Suppressor macrophage treated with lipopolysaccharide for 1 hour (primary cell): ENCODE measurements around the gene TXNL4A.
A peak's percentile ranks its signal among the peaks of the same experiment; 100 is the strongest.

ENCODE experiments used
- DNase-seq, 3 donors: peaks; one replicate each; pipeline ENCODE4 v3.0.0-alpha.2; 2020 to 2022

Gene TXNL4A

DNA sequence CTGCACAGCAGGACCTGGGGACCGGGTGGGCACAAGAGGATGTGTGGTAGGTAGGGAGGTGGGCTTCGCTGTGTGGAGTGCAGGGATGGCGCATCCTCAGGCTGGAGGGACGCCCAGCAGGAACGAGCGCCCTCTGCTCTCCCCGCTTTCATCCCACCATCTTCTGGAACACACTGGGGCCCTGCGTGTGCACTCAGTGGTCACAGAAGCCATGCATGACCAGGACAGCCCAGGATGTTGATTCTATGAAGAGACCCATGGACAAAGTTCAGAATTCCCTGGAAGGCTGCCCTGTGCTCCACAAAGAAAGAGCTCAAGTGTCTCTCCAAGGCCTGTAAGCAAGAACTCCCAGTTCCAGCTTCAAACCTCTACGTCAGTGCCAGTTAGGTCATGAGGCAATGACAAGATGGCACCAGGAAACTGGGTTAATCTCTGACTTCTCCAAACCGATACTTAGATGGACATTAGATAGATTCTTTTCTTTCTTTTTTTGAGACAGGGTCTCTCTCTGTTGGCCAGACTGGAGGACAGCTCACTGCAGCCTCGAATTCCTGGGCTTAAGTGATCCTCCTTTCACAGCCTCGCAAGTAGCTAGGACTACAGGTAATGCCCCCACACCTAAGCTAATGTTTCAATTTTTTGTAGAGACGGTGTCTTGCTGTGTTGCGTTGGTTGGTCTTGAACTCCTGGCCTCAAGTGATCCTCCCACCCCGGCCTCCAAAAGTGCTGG lies 40.3 kb downstream of the TXNL4A start:
- DNase-seq = no peak

DNA sequence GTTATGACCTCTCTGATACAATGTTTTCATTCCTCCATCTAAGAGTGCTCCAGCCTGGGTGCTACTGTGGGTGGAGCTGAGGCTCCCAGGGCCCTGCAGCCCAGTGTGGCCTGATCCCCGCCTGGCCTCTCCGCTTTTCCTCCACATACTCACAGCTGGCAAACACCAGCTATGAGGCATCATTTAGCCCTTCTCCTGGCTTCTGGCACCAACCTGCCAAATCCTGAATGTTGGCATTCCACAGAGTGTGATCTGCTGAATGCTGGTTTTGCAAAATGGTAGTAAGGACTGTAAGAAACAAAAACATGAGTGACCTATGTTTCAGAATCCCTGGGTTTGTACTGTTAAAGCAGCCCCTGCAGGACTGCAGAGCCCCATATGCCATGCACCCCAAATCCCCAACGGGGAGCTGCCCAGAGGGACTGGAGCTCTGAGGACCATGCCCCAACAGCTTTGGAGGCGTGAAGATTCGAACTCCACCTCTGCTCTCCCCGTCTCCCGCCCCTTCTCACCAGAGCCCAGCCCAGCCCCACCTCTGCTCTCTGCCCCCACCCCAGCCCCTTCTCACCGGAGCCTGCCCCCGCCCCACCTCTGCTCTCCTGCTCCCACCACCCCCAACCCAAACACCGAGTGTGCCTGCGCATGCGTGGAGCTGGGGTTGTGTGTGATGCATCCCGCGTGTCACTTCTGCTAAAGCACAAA lies 41.2 kb downstream of the TXNL4A start:
- no peak for DNase-seq

DNA sequence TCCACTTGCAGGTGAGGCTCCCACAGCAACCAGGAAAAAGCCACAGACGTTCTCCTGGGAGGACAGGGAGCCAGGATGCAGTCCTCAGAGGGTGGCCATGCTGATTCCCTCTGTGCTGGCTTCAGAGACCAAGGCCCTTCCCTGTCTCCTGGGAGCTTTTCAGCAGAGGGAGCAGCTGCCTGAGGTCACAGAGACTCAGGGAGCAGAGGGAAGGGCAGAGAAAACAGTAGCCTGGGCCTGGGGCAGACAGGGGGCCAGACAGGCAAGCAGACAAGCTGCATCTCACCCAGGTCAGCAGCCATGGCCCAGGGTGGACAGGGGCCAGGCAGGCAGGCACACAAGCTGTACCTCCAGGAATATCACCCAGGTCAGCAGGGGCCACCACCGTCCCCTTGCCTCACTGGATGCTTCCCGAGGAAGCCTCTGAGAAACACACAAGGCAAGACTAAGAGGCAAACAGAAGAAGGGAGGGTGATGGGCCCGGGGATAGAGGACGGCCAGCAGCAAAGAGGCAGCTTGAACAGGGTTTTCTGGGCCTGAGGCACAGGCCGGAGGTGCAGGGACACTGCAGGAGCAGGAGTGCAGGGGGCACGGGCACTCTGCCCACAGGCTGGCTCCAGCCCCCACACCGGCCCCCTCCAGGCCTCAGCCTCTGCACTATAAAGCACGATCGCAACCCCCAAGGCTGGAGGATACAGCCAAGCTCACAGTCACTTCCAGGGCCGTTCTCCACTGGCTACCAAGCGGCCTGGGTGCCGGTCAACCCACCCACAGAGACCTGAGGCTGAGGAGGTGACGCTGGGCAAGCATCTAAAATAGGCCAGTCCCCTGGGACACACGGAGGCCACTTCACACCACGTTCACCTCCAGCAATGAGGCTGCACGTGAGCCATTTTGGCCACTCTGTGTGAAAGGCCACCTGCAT lies 43.0 kb downstream of the TXNL4A start:
- no peak for DNase-seq

DNA sequence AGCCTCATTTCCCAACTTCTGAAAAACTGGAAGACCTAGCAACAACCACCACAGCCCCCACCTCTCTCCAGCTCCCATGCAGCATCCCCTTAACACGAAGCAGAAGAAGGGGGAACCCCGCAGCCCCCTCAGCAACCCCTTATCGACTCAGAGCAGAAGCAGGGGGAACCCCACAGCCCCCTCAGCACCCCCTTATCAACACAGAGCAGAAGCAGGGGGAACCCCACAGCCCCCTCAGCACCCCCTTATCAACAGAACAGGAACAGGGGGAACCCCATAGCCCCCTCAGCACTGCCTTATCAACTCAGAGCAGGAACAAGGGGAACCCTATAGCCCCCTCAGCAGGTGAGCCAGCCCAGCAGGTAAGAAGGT lies 43.6 kb downstream of the TXNL4A start:
- no peak for DNase-seq

GRCh38 chr18:79944126-79944731 lies 44.1 kb downstream of the TXNL4A start:
- DNase-seq = peak; percentile 34 to 62 (median 47)

DNA sequence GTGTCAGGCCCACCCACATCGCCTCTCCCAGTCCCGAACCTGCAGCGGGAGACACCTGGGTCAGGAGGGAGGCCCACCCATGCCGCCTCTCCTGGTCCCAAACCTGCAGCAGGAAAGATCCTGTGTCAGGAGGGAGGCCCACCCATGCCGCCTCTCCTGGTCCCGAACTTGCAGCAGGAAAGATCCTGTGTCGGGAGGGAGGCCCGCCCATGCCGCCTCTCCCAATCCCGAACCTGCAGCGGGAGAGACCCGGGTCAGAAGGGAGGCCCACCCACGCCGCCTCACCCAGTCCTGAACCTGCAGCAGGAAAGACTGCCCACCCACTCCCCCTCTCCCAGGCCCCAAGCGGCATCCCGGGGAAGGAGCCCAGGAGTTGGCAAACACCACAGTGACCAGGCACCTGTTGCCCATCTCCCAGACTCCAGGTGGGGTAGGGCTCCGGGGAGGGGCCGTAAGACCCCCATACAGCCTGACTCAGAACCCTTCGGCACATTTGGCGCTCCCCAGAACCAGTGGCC lies 44.7 kb downstream of the TXNL4A start:
- no peak for DNase-seq

DNA sequence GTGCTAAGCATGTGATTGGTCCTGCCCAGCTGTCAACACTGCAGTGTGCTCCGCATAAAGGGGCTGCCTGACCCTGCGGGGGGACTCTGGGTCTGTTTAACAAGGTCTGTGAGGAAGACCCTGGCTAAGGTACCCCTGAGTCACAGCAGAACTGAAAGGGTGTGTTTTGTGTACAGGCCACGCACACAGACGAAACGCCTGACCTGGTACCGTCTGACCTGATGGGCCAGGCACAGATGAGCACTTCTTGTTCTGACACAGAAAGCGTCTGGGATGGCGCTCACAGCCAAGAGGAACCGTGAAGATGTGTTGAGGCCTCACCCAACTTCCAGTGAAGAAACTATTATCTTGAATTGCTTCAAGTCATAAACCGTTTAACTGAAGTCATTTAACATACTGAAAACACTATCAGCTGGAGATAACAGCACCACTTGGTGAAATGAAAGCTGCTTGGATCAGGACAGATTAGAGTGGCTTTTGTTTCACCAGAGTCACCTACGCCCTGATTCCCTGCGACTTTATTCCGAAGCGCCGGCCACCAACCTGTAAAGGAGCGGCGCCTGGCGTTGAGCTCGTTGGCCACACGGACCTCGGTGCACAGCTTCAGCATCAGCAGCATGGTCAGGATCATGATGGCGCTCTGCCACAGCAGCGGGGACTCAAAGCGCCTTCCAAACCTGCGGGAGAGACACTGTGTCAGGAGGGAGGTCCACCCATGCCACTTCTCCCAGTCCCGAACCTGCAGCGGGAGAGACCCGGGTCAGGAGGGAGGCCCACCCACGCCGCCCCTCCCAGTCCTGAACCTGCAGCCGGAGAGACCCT lies 45.4 kb downstream of the TXNL4A start:
- DNase-seq = no peak

DNA sequence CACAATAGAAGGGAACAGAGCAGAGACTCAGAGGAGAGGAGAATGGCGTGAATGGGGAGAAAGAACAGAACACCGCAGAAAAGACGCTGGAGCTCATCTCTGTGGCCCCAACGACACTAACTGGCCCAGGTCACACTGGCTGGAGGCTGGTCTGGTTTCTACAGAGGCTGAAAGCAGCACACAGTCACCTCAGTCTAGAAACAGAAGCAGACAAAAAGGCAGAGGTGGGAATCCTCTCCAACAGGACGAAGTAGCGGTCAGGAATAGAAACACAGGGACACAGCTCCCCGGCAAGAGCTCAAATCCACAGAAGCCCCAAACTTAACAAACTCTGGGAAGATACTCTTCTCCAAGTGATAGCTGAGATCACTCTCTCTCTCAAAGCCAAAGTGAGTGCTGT lies 46.2 kb downstream of the TXNL4A start:
- DNase-seq = no peak

DNA sequence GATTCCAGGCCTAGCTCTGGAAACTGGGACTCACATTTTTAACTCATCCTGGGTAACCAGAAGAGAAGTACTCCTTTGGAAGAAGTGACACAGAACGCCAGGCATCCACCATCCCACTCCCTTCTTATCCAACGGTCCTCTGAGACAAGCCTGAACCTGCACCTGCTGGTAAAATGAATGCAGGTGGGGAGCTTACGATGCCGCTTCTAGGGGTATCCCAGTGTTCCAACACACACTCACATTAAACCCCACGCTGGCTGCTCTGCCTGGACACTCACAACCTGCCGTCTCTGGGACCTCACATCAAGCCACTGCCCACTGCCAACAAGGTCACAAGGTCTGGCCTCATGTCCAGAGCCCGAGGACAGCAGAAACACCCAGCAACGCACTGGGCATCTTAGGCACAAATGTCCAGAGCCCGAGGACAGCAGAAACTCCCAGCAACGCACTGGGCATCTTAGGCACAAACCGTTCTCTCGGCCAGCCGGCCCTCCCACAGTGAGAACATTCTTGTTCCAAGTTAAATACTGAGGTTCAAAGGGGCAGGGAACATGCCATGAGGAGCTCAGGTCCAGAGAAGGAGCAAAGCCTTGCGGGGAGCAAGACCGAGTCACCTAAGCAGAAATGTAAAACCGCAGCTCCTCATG lies 46.8 kb downstream of the TXNL4A start:
- no peak for DNase-seq

- no peak for DNase-seq
These were observed 47.4 kb downstream of the TXNL4A start for GRCh38 chr18:79940814-79941472.

DNA sequence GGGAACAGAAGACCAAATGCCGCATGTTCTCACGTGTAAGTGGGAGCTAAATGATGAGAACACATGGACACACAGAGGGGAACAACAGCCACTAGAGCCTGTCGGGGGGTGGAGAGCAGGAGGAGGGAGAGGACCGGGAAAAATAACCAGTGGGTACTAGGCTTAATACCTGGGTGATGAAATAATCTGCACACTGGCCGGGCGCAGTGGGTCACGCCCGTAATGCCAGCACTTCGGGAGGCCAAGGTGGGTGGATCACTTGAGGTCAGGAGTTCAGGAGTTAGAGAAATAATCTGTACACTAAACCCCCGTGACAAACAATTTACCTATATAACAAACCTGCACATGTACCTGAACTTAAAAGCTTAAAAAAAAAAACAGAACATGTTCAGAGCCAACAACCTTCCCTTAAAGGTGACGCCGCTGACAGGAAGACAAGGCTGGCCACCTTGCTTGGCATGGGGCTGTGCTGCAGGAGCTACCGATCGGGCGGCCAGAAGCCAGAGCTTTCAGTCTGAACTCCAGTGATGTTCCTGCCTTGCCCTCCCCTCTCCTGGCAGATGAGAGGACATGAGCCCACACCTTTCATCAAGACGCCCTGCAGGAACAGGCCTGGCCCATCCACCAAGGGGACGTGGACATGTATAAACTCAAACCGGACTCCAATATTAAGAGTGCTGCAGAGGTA lies 48.1 kb downstream of the TXNL4A start:
- no peak for DNase-seq

- no peak for DNase-seq
These were observed 49.3 kb downstream of the TXNL4A start for GRCh38 chr18:79939096-79939495.

GRCh38 chr18:79938196-79938595 lies 50.2 kb downstream of the TXNL4A start:
- no peak for DNase-seq

DNA sequence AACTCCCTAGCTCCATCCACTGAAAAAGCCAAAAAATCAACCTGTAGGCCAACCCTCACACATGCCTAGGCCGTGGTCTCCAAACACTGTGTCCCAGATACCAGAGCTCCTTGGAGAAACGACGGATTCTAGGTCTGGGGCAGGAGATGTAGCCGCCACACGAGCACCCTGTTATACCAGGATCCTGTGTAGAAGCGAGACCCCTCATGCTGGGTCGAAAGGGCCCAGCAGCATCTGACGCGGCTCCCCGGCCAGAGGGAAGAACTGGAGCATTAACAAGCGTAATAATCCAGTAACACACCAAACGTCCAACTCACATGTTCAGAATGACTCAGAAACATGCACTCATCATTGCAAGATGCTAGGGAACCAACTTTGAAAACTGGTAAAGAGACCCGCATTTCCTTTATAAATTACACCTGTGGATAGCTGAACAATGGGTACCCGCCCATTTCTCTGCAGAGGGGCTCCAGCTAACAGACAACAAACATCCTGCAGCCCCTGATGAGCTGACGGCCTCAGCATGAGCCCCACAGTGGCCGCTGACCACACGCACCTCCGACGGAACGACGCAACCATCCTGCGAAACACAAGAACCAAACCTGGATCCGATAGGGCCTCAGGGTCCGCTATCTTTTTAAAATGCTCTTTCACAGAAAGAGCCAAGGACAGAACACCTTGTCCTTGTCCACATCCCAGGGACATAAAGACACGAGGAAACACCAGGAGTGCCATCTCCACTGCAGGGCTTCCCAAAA lies 51.1 kb downstream of the TXNL4A start:
- DNase-seq = no peak

DNA sequence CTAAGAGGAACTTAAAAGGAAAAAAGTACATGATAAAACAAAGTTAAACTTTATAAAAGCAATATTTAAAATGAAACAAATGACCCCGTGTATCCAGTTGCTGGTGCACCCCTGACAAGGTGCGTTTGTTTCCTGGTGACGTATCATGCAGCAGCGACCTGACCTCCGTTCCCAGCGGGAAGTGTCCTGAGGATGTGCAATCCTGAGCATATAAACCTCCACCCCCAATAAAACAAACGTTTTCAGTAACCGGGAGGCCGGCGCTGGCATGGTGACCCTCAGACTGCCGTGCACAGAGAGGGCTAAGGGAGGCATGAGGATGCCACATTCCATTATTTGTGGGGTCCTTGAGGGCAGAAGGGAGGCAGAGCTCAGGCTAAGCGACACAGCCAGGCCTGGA lies 51.7 kb downstream of the TXNL4A start:
- no peak for DNase-seq

DNA sequence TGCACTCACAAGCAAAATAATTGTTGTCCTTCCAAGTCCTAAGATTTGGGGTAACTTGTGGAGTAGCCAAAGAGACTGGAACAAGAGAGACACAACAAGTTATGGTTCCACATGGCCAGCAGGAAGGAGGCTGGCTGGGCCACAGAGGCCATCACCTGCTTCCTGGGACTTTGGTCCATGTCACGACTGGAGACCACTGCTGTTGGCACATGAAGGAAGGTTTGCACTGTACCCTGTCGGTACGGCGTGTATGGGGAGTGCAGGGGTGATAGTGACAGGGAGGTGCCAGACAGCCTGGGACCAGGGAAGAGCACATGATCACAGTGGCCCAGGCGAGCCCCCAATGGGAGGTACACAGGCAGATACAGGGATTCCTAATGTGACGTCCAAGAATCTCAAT lies 52.4 kb downstream of the TXNL4A start:
- no peak for DNase-seq

GRCh38 chr18:79935499-79935898 lies 52.9 kb downstream of the TXNL4A start:
- DNase-seq = no peak

GRCh38 chr18:79935098-79935480 lies 53.3 kb downstream of the TXNL4A start:
- DNase-seq = no peak

DNA sequence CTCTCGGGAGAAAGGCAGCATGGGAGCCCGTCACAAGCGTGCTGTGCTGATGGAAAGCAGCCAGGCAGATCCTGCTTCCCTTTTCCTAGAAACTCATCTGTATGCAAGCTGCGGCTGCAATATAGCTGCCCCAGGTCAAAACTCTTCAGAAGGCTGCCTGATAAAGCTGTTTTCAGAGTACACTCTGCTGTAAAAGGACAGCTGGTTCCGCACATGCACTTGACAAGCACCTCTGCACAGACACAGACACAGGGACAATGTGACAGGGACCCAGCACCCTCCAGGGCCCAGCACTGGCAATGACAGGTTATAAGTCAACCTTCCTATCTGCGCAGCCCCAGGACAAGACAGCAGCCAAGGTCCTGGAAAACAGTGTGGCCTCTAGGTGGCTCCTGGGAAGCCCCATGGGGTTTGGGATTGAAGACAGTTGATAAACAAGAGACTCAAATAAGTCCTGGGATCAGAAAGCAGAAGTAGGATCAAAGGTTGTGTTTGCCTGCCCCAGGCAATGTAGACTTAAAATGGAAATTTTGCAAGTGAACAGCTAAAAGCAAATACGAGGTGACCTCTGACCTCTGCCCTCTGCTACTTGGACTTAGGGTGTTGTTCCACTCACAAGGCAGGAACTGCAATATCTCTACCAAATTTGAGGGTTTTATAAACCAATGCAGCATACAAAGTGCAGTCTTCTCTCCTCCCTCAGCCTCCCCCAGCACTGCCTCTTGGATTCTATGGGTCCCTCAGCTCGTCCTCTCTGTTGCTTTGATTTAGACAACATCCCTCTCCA lies 53.9 kb downstream of the TXNL4A start:
- no peak for DNase-seq
